Calu3 (cell line): ENCODE measurements around the gene GTPBP4. TPM values are rescaled to one million over a fixed set of nuclear protein-coding genes. Genes with fewer than 3 reads are reported as not detected.

Experiments
- BruUV-seq: library from RNA; stranded (reverse); fragments of 400-500 nt; replicated peaks from 2 replicates; lab custom pipeline; 2021; lab: Mats Ljungman, UMichigan
- CTCF ChIA-PET: fragments of 300-600 bp; sonication (Branson Sonifier 250); formaldehyde crosslinking; loops from one replicate; lab custom pipeline; 2022; ENCODE audit warnings: antibody characterized with exemption; lab: Charles Lee
- DNase-seq: peaks from one replicate; pipeline ENCODE4 v3.0.0; 2022
- H3K27ac Mint-ChIP-seq: one replicate; pipeline ENCODE4 v1.8.0; 2022; ENCODE audit warnings: mixed read lengths; ENCODE audit not compliant: unreplicated experiment
- H3K27me3 Mint-ChIP-seq: one replicate; pipeline ENCODE4 v1.8.0; 2022; ENCODE audit warnings: mixed read lengths; ENCODE audit not compliant: unreplicated experiment
- H3K36me3 Mint-ChIP-seq: one replicate; pipeline ENCODE4 v1.8.0; 2022; ENCODE audit warnings: mild to moderate bottlenecking, moderate library complexity, mixed read lengths; ENCODE audit not compliant: insufficient read depth, unreplicated experiment
- H3K4me1 Mint-ChIP-seq: one replicate; pipeline ENCODE4 v1.8.0; 2022; ENCODE audit warnings: mild to moderate bottlenecking, low read depth, mixed read lengths; ENCODE audit not compliant: unreplicated experiment
- H3K4me3 Mint-ChIP-seq: one replicate; pipeline ENCODE4 v1.8.0; 2022; ENCODE audit warnings: mild to moderate bottlenecking, low read depth, moderate library complexity, mixed read lengths; ENCODE audit not compliant: unreplicated experiment
- H3K9me3 Mint-ChIP-seq: one replicate; pipeline ENCODE4 v1.8.0; 2022; ENCODE audit warnings: low read depth, mixed read lengths; ENCODE audit not compliant: unreplicated experiment
- CTCF ChIP-seq: fragments of 200-600 bp; IDR thresholded peaks from one replicate; pipeline ENCODE4 v1.8.0; 2022; ENCODE audit warnings: antibody characterized with exemption; ENCODE audit not compliant: unreplicated experiment
- intact Hi-C: fragments of 100-400 bp; cut with micrococcal nuclease; formaldehyde crosslinking; loops from one replicate; pipeline ENCODE4 v1.10.0; 2022; ENCODE audit not compliant: unreplicated experiment
- total RNA-seq: library from RNA; stranded (reverse); gene quantifications from 2 replicates; pipeline ENCODE4 v1.2.3, GENCODE V29; 2022

Gene GTPBP4
- total RNA-seq, 1 experiment from 2014 or later = 123 TPM

DNA sequence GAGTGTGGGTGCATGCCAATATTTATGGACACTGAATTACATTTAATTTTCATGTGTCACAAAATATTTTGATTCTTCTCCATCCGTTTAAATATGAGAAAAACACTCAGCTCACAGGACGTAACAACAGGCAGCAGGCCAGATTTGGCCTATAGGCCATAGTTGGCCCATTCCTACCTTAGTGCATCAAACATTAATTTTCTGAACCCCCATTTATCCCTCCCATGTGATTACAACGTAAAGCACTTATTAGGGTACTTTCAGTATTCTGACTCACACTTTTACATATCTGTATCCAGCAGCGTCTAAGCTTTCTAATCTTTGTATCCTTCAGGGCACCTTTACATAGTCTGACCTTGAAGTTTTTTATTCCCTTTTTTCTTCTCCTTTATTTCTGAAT lies 56.7 kb downstream of the GTPBP4 start:
- intact Hi-C loops = no loop called here
- Mint-ChIP-seq H3K27ac (peak overlapping the region; percentile 74), H3K4me3 (peak overlapping the region; percentile 57), H3K4me1 (peaks cover 34% of the 10 kb centered on the region), H3K9me3 (no peaks in the 10 kb centered on the region), H3K27me3 (no peaks in the 10 kb centered on the region), H3K36me3 (peaks cover 88% of the 10 kb centered on the region)
- TF ChIP-seq CTCF = no peak
- CTCF ChIA-PET = interaction anchor here (0.5 kb wide), 1 partner anchor 143 kb away, joined by 4 read pairs; no protein-coding TSS in a partner anchor
- BruUV-seq = TSS peak; percentile 14
- no peak for DNase-seq

DNA sequence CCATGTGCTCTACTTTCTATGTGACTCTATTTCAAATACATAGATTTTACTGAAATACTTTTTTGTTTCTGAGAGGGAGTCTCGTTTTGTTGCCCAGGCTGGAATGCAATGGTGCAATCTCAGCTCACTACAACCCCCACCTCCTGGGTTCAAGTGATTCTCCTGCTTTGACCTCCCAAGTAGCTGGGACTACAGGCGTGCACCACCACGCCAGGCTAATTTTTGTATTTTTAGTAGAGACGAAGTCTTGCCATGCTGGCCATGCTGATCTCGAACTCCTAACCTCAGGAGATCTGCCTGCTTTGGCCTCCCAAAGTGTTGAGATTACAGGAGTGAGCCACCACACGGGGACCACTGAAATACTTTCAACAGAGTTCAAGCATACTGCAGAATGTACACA lies 57.2 kb downstream of the GTPBP4 start:
- no peak for TF ChIP-seq CTCF
- Mint-ChIP-seq H3K27ac (peak overlapping the region; percentile 74), H3K27me3 (no peaks in the 10 kb centered on the region), H3K4me1 (peaks cover 34% of the 10 kb centered on the region), H3K36me3 (peaks cover 88% of the 10 kb centered on the region), H3K9me3 (no peaks in the 10 kb centered on the region), H3K4me3 (peak overlapping the region; percentile 57)
- no peak for DNase-seq
- CTCF ChIA-PET = interaction anchor here (0.5 to 0.6 kb wide), 2 partner anchors 143 to 589 kb away, joined by 3 to 4 read pairs; no protein-coding TSS in a partner anchor
- intact Hi-C loops = no loop called here
- no TSS peak for BruUV-seq

GRCh38 chr10:1047937-1048336 lies 59.7 kb downstream of the GTPBP4 start:
- CTCF ChIA-PET = no interaction called here
- no TSS peak for BruUV-seq
- Mint-ChIP-seq H3K27ac (peak overlapping the region; percentile 98), H3K27me3 (no peaks in the 10 kb centered on the region), H3K9me3 (no peaks in the 10 kb centered on the region), H3K4me1 (peaks cover 34% of the 10 kb centered on the region), H3K36me3 (peaks cover 78% of the 10 kb centered on the region), H3K4me3 (peak overlapping the region; percentile 83)
- peak; percentile 11 for DNase-seq
- TF ChIP-seq CTCF = no peak
- intact Hi-C loops = no loop called here

GRCh38 chr10:1048349-1048731 lies 60.1 kb downstream of the GTPBP4 start:
- peak overlapping the region; percentile 98 for H3K27ac Mint-ChIP-seq
- peaks cover 36% of the 10 kb centered on the region for H3K4me1 Mint-ChIP-seq
- H3K4me3 Mint-ChIP-seq = peak overlapping the region; percentile 83
- no peaks in the 10 kb centered on the region for H3K9me3 Mint-ChIP-seq
- CTCF ChIA-PET = no interaction called here
- intact Hi-C loops = no loop called here
- DNase-seq = no peak
- TSS peak; percentile 55 for BruUV-seq
- no peak for TF ChIP-seq CTCF
- H3K27me3 Mint-ChIP-seq = no peaks in the 10 kb centered on the region
- peaks cover 78% of the 10 kb centered on the region for H3K36me3 Mint-ChIP-seq
